H9 (cell line): Measurements from ENCODE around the gene PKNOX2. TPM values are rescaled to one million over a fixed set of nuclear protein-coding genes. Genes with fewer than 3 reads are reported as not detected.

Experiments
- DNase-seq: peaks from one replicate; pipeline ENCODE4 v3.0.0-alpha.2; 2017
- H2AFZ ChIP-seq: one replicate; pipeline ENCODE4 v1.6.1; 2013; ENCODE audit warnings: mild to moderate bottlenecking, low read length, control low read depth, moderate library complexity
- H2AK5ac ChIP-seq: 2 replicates; pipeline ENCODE4 v1.6.1; 2013; ENCODE audit warnings: low read length, control low read depth, mixed read lengths; ENCODE audit not compliant: insufficient read length
- H2BK120ac ChIP-seq: one replicate; pipeline ENCODE4 v1.6.1; 2013; ENCODE audit warnings: low read depth, mild to moderate bottlenecking, low read length, control low read depth, inconsistent platforms; ENCODE audit not compliant: poor library complexity, severe bottlenecking
- H2BK12ac ChIP-seq: 2 replicates; pipeline ENCODE4 v1.6.1; 2013; ENCODE audit warnings: low read length, control low read depth, mixed read lengths, low read depth; ENCODE audit not compliant: insufficient read length
- H2BK15ac ChIP-seq: 2 replicates; pipeline ENCODE4 v1.6.1; 2013; ENCODE audit warnings: low read depth, low read length, control low read depth
- H2BK20ac ChIP-seq: one replicate; pipeline ENCODE4 v1.6.1; 2013; ENCODE audit warnings: low read depth, mild to moderate bottlenecking, low read length, control low read depth, inconsistent platforms; ENCODE audit not compliant: poor library complexity, severe bottlenecking
- H2BK5ac ChIP-seq: 2 replicates; pipeline ENCODE4 v1.6.1; 2013; ENCODE audit warnings: low read length, control low read depth, mixed read lengths; ENCODE audit not compliant: insufficient read length
- H3K14ac ChIP-seq: 2 replicates; pipeline ENCODE4 v1.6.1; 2013; ENCODE audit warnings: low read length, control low read depth; ENCODE audit not compliant: insufficient read depth
- H3K18ac ChIP-seq: 2 replicates; pipeline ENCODE4 v1.6.1; 2013; ENCODE audit warnings: low read depth, mild to moderate bottlenecking, mixed read lengths, low read length, control low read depth; ENCODE audit not compliant: insufficient read length
- H3K23ac ChIP-seq: 2 replicates; pipeline ENCODE4 v1.6.1; 2013; ENCODE audit warnings: low read length, control low read depth, mixed read lengths, low read depth; ENCODE audit not compliant: insufficient read length
- H3K23me2 ChIP-seq: 2 replicates; pipeline ENCODE4 v1.6.1; 2013; ENCODE audit warnings: low read depth, mild to moderate bottlenecking, mixed read lengths, low read length, control low read depth; ENCODE audit not compliant: insufficient read length, poor library complexity, severe bottlenecking
- H3K27ac ChIP-seq: 2 replicates; pipeline ENCODE4 v1.5.1; 2013; ENCODE audit warnings: low read length, control low read depth, mixed read lengths, low read depth; ENCODE audit not compliant: insufficient read length
- H3K27me3 ChIP-seq: 2 replicates; pipeline ENCODE4 v1.6.1; 2013; ENCODE audit warnings: low read length, control low read depth, inconsistent platforms; ENCODE audit not compliant: insufficient read depth
- H3K4ac ChIP-seq: 2 replicates; pipeline ENCODE4 v1.6.1; 2013; ENCODE audit warnings: low read depth, mild to moderate bottlenecking, control low read depth, inconsistent platforms, low read length, moderate library complexity
- H3K4me1 ChIP-seq: 2 replicates; pipeline ENCODE4 v1.6.1; 2013; ENCODE audit warnings: low read length, control low read depth, inconsistent platforms; ENCODE audit not compliant: insufficient read depth
- H3K4me2 ChIP-seq: 2 replicates; pipeline ENCODE4 v1.6.1; 2013; ENCODE audit warnings: low read length, control low read depth, mixed read lengths; ENCODE audit not compliant: insufficient read length, insufficient read depth
- H3K56ac ChIP-seq: 2 replicates; pipeline ENCODE4 v1.6.1; 2013; ENCODE audit warnings: low read depth, mild to moderate bottlenecking, mixed read lengths, low read length, control low read depth; ENCODE audit not compliant: insufficient read length
- H3K79me1 ChIP-seq: 2 replicates; pipeline ENCODE4 v1.6.1; 2013; ENCODE audit warnings: low read depth, mild to moderate bottlenecking, moderate library complexity, low read length, control low read depth, inconsistent platforms; ENCODE audit not compliant: insufficient read depth, poor library complexity, severe bottlenecking
- H3K79me2 ChIP-seq: 2 replicates; pipeline ENCODE4 v1.6.1; 2013; ENCODE audit warnings: low read length, control low read depth, inconsistent platforms; ENCODE audit not compliant: insufficient read depth
- H3K9ac ChIP-seq: 2 replicates; pipeline ENCODE4 v1.6.1; 2013; ENCODE audit warnings: low read length, control low read depth, mixed read lengths; ENCODE audit not compliant: insufficient read length; ENCODE audit errors: extremely low read depth
- H3K9me3 ChIP-seq: one replicate; pipeline ENCODE4 v1.6.1; 2013; ENCODE audit warnings: low read depth, low read length, inconsistent platforms; ENCODE audit not compliant: control insufficient read depth
- H3T11ph ChIP-seq: one replicate; pipeline ENCODE4 v1.6.1; 2013; ENCODE audit warnings: mild to moderate bottlenecking, low read length, control low read depth, inconsistent platforms
- H4K20me1 ChIP-seq: one replicate; pipeline ENCODE4 v1.6.1; 2013; ENCODE audit not compliant: control insufficient read depth, insufficient read length, insufficient read depth
- H4K5ac ChIP-seq: 2 replicates; pipeline ENCODE4 v1.6.1; 2013; ENCODE audit warnings: low read depth, mild to moderate bottlenecking, mixed read lengths, low read length, control low read depth; ENCODE audit not compliant: insufficient read length
- H4K8ac ChIP-seq: replicated peaks from 2 replicates; pipeline ENCODE4 v1.6.1; 2013; ENCODE audit warnings: low read length, control low read depth, mixed read lengths, low read depth; ENCODE audit not compliant: insufficient read length
- H4K91ac ChIP-seq: 2 replicates; pipeline ENCODE4 v1.6.1; 2013; ENCODE audit warnings: low read depth, mild to moderate bottlenecking, moderate library complexity, mixed read lengths, low read length, control low read depth; ENCODE audit not compliant: insufficient read length
- H3K27ac Mint-ChIP-seq, 3 experiments: 2 replicates in 2 of 3; 3 replicates in 1 of 3; pipeline ENCODE4 v1.8.0; 2020 to 2021; ENCODE audit warnings: mixed read lengths in 3 of 3, mild to moderate bottlenecking in 1 of 3, moderate library complexity in 1 of 3
- H3K27me3 Mint-ChIP-seq: 2 replicates; pipeline ENCODE4 v1.8.0; 2021; ENCODE audit warnings: low read depth, mild to moderate bottlenecking, moderate library complexity, mixed read lengths
- H3K36me3 Mint-ChIP-seq, 3 experiments: 2 replicates in 2 of 3; 3 replicates in 1 of 3; pipeline ENCODE4 v1.8.0; 2020 to 2021; ENCODE audit warnings: low read depth in 3 of 3, mixed read lengths in 3 of 3; ENCODE audit not compliant: insufficient read depth in 1 of 3
- H3K4me1 Mint-ChIP-seq, 2 experiments: 2 replicates each; pipeline ENCODE4 v1.8.0; 2020; ENCODE audit warnings: mixed read lengths in 2 of 2
- H3K4me3 Mint-ChIP-seq, 2 experiments: 2 replicates in 1 of 2; 3 replicates in 1 of 2; pipeline ENCODE4 v1.8.0; 2020 to 2021; ENCODE audit warnings: mild to moderate bottlenecking in 2 of 2, mixed read lengths in 2 of 2, moderate library complexity in 1 of 2
- H3K9me3 Mint-ChIP-seq, 2 experiments: 2 replicates in 1 of 2; 3 replicates in 1 of 2; pipeline ENCODE4 v1.8.0; 2020; ENCODE audit warnings: mild to moderate bottlenecking in 2 of 2, mixed read lengths in 2 of 2, moderate library complexity in 1 of 2
- CTCF ChIP-seq: fragments of 200-600 bp; sonication (generic); conservative IDR thresholded peaks from 3 replicates; pipeline ENCODE4 v1.8.0; 2021; ENCODE audit warnings: antibody characterized with exemption, mild to moderate bottlenecking
- WGBS: extraction: QIAGEN DNeasy Blood & Tissue Kit; methylation state at CpG from one replicate; pipeline ENCODE4 v1.1.7; 2013; ENCODE audit warnings: missing lambda C conversion rate, low lambda C conversion rate, mixed read lengths; ENCODE audit not compliant: insufficient read length; ENCODE audit errors: extremely low coverage; 5-methylcytosine and 5-hydroxymethylcytosine counted together
- total RNA-seq: library from RNA; stranded (reverse); gene quantifications from 2 replicates; pipeline ENCODE4 v1.2.1, GENCODE V29; 2021

PKNOX2 gene
- total RNA-seq, 1 experiment from 2014 or later = 1.3 TPM

GRCh38 chr11:125192183-125192582 is 27.6 kb downstream of the PKNOX2 start:
- peaks cover 0 to 5% (median 4%) of the 10 kb centered on the region in 3 experiments; a peak in 5 of 7 replicates for H3K36me3 Mint-ChIP-seq
- no peak overlapping the region for H3K56ac ChIP-seq
- no peak overlapping the region for H3T11ph ChIP-seq
- H3K18ac ChIP-seq = no peak overlapping the region
- H3K27me3 ChIP-seq = no peaks in the 10 kb centered on the region; the same call in 1 of the 2 replicates
- peaks cover 4 to 7% of the 10 kb centered on the region in 2 experiments for H3K9me3 Mint-ChIP-seq
- TF ChIP-seq CTCF = no peak
- no peak overlapping the region for H3K4me3 Mint-ChIP-seq
- no peaks in the 10 kb centered on the region for H3K4me1 ChIP-seq
- no peak overlapping the region for H3K4me2 ChIP-seq
- no CpG with 5 or more reads among the region's 9 CpGs for WGBS
- no peak overlapping the region for H3K4ac ChIP-seq
- no peak overlapping the region for H3K14ac ChIP-seq
- no peak overlapping the region for H4K5ac ChIP-seq
- no peak overlapping the region for H2AK5ac ChIP-seq
- no peak overlapping the region for H2BK12ac ChIP-seq
- no peak for DNase-seq
- H2BK5ac ChIP-seq = no peak overlapping the region
- H4K8ac ChIP-seq = no peak overlapping the region
- no peak overlapping the region for H2BK15ac ChIP-seq
- no peak overlapping the region for H3K9ac ChIP-seq
- peaks cover 20 to 45% of the 10 kb centered on the region in 2 experiments for H3K4me1 Mint-ChIP-seq
- no peaks in the 10 kb centered on the region for H3K79me1 ChIP-seq
- H2BK120ac ChIP-seq = no peak overlapping the region
- peaks cover 18% of the 10 kb centered on the region for H3K27me3 Mint-ChIP-seq
- H3K79me2 ChIP-seq = no peaks in the 10 kb centered on the region
- peak overlapping the region in 1 of 3 experiments; percentile 46; a peak in 1 of 7 replicates for H3K27ac Mint-ChIP-seq
- no peaks in the 10 kb centered on the region for H4K20me1 ChIP-seq
- no peak overlapping the region for H4K91ac ChIP-seq
- no peak overlapping the region for H3K23ac ChIP-seq
- no peak overlapping the region for H2AFZ ChIP-seq
- H2BK20ac ChIP-seq = no peak overlapping the region
- H3K9me3 ChIP-seq = no peaks in the 10 kb centered on the region
- H3K27ac ChIP-seq = no peak overlapping the region
- H3K23me2 ChIP-seq = no peaks in the 10 kb centered on the region
